Neural crest cell (in vitro differentiated cells): ENCODE measurements around the gene USP7. TPM values are rescaled to one million over a fixed set of nuclear protein-coding genes. Genes with fewer than 3 reads are reported as not detected.

Source experiments
- DNase-seq: peaks from one replicate; pipeline ENCODE4 v3.0.0; 2021; ENCODE audit warnings: low read depth, mixed read lengths, low spot score
- H3K27ac Mint-ChIP-seq: one replicate; pipeline ENCODE4 v1.8.0; 2021; ENCODE audit warnings: mild to moderate bottlenecking, mixed read lengths; ENCODE audit not compliant: unreplicated experiment
- H3K27me3 Mint-ChIP-seq: 2 replicates; pipeline ENCODE4 v1.8.0; 2021; ENCODE audit warnings: low read depth, mild to moderate bottlenecking, mixed read lengths
- H3K36me3 Mint-ChIP-seq: 2 replicates; pipeline ENCODE4 v1.8.0; 2021; ENCODE audit warnings: low read depth, mild to moderate bottlenecking, mixed read lengths
- H3K4me1 Mint-ChIP-seq: 2 replicates; pipeline ENCODE4 v1.8.0; 2021; ENCODE audit warnings: mixed read lengths
- H3K4me3 Mint-ChIP-seq: one replicate; pipeline ENCODE4 v1.8.0; 2021; ENCODE audit warnings: mild to moderate bottlenecking, mixed read lengths
- H3K9me3 Mint-ChIP-seq: 2 replicates; pipeline ENCODE4 v1.8.0; 2021; ENCODE audit warnings: mixed read lengths
- CTCF ChIP-seq: fragments of 200-600 bp; sonication (generic); conservative IDR thresholded peaks from 2 replicates; pipeline ENCODE4 v1.5.0; 2021; ENCODE audit warnings: antibody characterized with exemption, mild to moderate bottlenecking
- total RNA-seq: library from RNA; stranded (reverse); gene quantifications from 2 replicates; pipeline ENCODE4 v1.2.1, GENCODE V29; 2021

USP7 gene
- total RNA-seq, 1 donor from 2014 or later, result 162 TPM

GRCh38 chr16:9000664-9001063, 37.0 kb upstream of the USP7 start:
- Mint-ChIP-seq H3K4me1 (no peaks in the 10 kb centered on the region), H3K4me3 (no peak overlapping the region), H3K36me3 (no peaks in the 10 kb centered on the region), H3K9me3 (no peaks in the 10 kb centered on the region), H3K27me3 (no peaks in the 10 kb centered on the region), H3K27ac (no peak overlapping the region)
- no peak for DNase-seq
- TF ChIP-seq CTCF, result no peak

GRCh38 chr16:8999800-9000199, 36.1 kb upstream of the USP7 start:
- DNase-seq, result no peak
- no peak overlapping the region for H3K27ac Mint-ChIP-seq
- H3K36me3 Mint-ChIP-seq, result no peaks in the 10 kb centered on the region
- no peaks in the 10 kb centered on the region for H3K9me3 Mint-ChIP-seq
- no peak for TF ChIP-seq CTCF
- no peaks in the 10 kb centered on the region for H3K27me3 Mint-ChIP-seq
- H3K4me1 Mint-ChIP-seq, result no peaks in the 10 kb centered on the region
- H3K4me3 Mint-ChIP-seq, result no peak overlapping the region

GRCh38 chr16:8998108-8998507, 34.4 kb upstream of the USP7 start:
- H3K27me3 Mint-ChIP-seq, result no peaks in the 10 kb centered on the region
- H3K36me3 Mint-ChIP-seq, result no peaks in the 10 kb centered on the region
- H3K4me1 Mint-ChIP-seq, result no peaks in the 10 kb centered on the region
- no peak overlapping the region for H3K4me3 Mint-ChIP-seq
- no peak for TF ChIP-seq CTCF
- no peak overlapping the region for H3K27ac Mint-ChIP-seq
- no peaks in the 10 kb centered on the region for H3K9me3 Mint-ChIP-seq
- DNase-seq, result no peak

GRCh38 chr16:8996891-8997290, 33.2 kb upstream of the USP7 start:
- TF ChIP-seq CTCF, result no peak
- Mint-ChIP-seq H3K27ac (no peak overlapping the region), H3K27me3 (no peaks in the 10 kb centered on the region), H3K4me3 (no peak overlapping the region), H3K9me3 (no peaks in the 10 kb centered on the region), H3K36me3 (no peaks in the 10 kb centered on the region), H3K4me1 (no peaks in the 10 kb centered on the region)
- no peak for DNase-seq

- Mint-ChIP-seq H3K9me3 (no peaks in the 10 kb centered on the region), H3K27ac (no peak overlapping the region), H3K4me1 (peaks cover 12% of the 10 kb centered on the region), H3K4me3 (no peak overlapping the region), H3K36me3 (no peaks in the 10 kb centered on the region), H3K27me3 (no peaks in the 10 kb centered on the region)
- TF ChIP-seq CTCF, result no peak
- DNase-seq, result no peak
Measured at GRCh38 chr16:8990445-8990844, 26.7 kb upstream of the USP7 start.
